Measurements from ENCODE around the gene SLC4A1. TPM values are rescaled to one million over a fixed set of nuclear protein-coding genes. Genes with fewer than 3 reads are reported as not detected.

Gene SLC4A1
- total RNA-seq, 6 donors from 2014 or later, result 0.46 to 6.3 (median 1.0) TPM; not detected in 1

DNA sequence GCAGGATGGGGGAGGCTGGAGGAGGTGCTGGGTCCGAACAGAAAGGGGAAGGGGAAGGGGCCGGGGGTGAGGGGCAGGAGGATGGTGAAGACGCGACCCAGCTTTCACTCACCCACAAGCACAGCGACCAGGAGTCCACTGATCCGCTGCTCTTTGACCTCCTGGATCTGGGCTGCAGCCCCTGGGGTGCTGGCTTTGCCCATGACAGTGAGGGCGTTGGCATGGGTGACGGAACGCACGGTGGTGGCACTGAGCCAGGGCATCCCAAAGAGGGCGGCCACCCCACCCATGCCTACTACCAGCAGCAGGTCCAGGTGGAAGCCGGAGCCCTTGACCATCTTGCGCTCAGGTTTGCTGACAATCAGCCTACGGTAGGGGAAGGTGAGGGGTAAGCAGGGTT lies 14.9 kb downstream of the SLC4A1 start:
- ATAC-seq (ENCODE audit: low FRiP score in 2 of 2) (no peak), DNase-seq (peak in 1 of 2 donors; percentile 54)
- Histone ChIP-seq H3K4me1 (peaks cover 0 to 3% (median 2%) of the 10 kb centered on the region in 4 donors), H3K4me3 (no peak overlapping the region), H3K36me3 (no peaks in the 10 kb centered on the region), H3K9me3 (no peaks in the 10 kb centered on the region), H3K27me3 (no peaks in the 10 kb centered on the region), H3K27ac (no peak overlapping the region)
- TF ChIP-seq POLR2AphosphoS5 (IDR thresholded peaks at IDR 0.05) (no peak), POLR2A (IDR thresholded peaks at IDR 0.05) (no peak), EP300 (IDR thresholded peaks at IDR 0.05) (no peak), CTCF (IDR thresholded peaks at IDR 0.05) (no peak)
- WGBS, 2 donors, result 78% methylated on average over 11 to 14 of the region's 14 CpGs

GRCh38 chr17:44251062-44251461 lies 16.9 kb downstream of the SLC4A1 start:
- ATAC-seq (ENCODE audit: low FRiP score in 2 of 2) (no peak), DNase-seq (peak in 1 of 2 donors; percentile 72)

GRCh38 chr17:44249501-44250246 lies 18.3 kb downstream of the SLC4A1 start:
- no peaks in the 10 kb centered on the region for H3K27me3 ChIP-seq
- no peaks in the 10 kb centered on the region for H3K36me3 ChIP-seq
- WGBS, 2 donors, result 93 to 94% methylated on average over 8 to 9 of the region's 9 CpGs
- TF ChIP-seq CTCF (IDR thresholded peaks at IDR 0.05) (no peak), POLR2AphosphoS5 (IDR thresholded peaks at IDR 0.05) (no peak), EP300 (IDR thresholded peaks at IDR 0.05) (no peak), POLR2A (IDR thresholded peaks at IDR 0.05) (no peak)
- no peak for DNase-seq
- ATAC-seq (ENCODE audit: low FRiP score in 2 of 2), result no peak
- no peak overlapping the region for H3K27ac ChIP-seq
- peaks cover 17 to 26% (median 23%) of the 10 kb centered on the region in 4 donors for H3K4me1 ChIP-seq
- no peak overlapping the region for H3K4me3 ChIP-seq
- no peaks in the 10 kb centered on the region for H3K9me3 ChIP-seq

More at GRCh38 chr17:44251062-44251461, 16.9 kb downstream of the SLC4A1 start:
- TF ChIP-seq POLR2A (IDR thresholded peaks at IDR 0.05), result no peak
- no peak for TF ChIP-seq POLR2AphosphoS5 (IDR thresholded peaks at IDR 0.05)
- H3K4me3 ChIP-seq, result no peak overlapping the region
- no peaks in the 10 kb centered on the region for H3K36me3 ChIP-seq
- no peaks in the 10 kb centered on the region for H3K9me3 ChIP-seq
- 94 to 97% methylated on average over 17 of the region's 17 CpGs for WGBS, 2 donors
- H3K27ac ChIP-seq, result no peak overlapping the region
- no peaks in the 10 kb centered on the region for H3K27me3 ChIP-seq
- H3K4me1 ChIP-seq, result peaks cover 15 to 22% (median 19%) of the 10 kb centered on the region in 4 donors

- H3K27ac ChIP-seq, result no peak overlapping the region
- WGBS, 2 donors, result 77 to 83% methylated on average over 7 to 10 of the region's 10 CpGs
- no peaks in the 10 kb centered on the region for H3K9me3 ChIP-seq
- no peaks in the 10 kb centered on the region for H3K27me3 ChIP-seq
- ATAC-seq (ENCODE audit: low FRiP score in 2 of 2) (no peak), DNase-seq (no peak)
- no peaks in the 10 kb centered on the region for H3K36me3 ChIP-seq
- H3K4me1 ChIP-seq, result peaks cover 17 to 26% (median 23%) of the 10 kb centered on the region in 4 donors
- H3K4me3 ChIP-seq, result no peak overlapping the region
- TF ChIP-seq EP300 (IDR thresholded peaks at IDR 0.05) (no peak), POLR2AphosphoS5 (IDR thresholded peaks at IDR 0.05) (peak in 1 of 2 donors; percentile 1)
Observed at GRCh38 chr17:44247876-44248736, 19.8 kb downstream of the SLC4A1 start.

- peak in 1 of 2 donors; percentile 28 for DNase-seq
- H3K27ac ChIP-seq, result peak overlapping the region in 1 of 4 donors; percentile 31
Observed at GRCh38 chr17:44247440-44247841, 20.5 kb downstream of the SLC4A1 start.

More at GRCh38 chr17:44247440-44247841, 20.5 kb downstream of the SLC4A1 start:
- Histone ChIP-seq H3K27me3 (no peaks in the 10 kb centered on the region), H3K4me1 (peaks cover 17 to 26% (median 23%) of the 10 kb centered on the region in 4 donors), H3K36me3 (no peaks in the 10 kb centered on the region), H3K9me3 (no peaks in the 10 kb centered on the region), H3K4me3 (no peak overlapping the region)
- no peak for TF ChIP-seq POLR2A (IDR thresholded peaks at IDR 0.05)
- no peak for TF ChIP-seq CTCF (IDR thresholded peaks at IDR 0.05)
- TF ChIP-seq EP300 (IDR thresholded peaks at IDR 0.05), result no peak
- TF ChIP-seq POLR2AphosphoS5 (IDR thresholded peaks at IDR 0.05), result peak in 1 of 2 donors; percentile 10
- 33 to 72% methylated on average over 4 to 7 of the region's 7 CpGs for WGBS, 2 donors
- peak; percentile 47 to 57 for ATAC-seq (ENCODE audit: low FRiP score in 2 of 2)

All from upper lobe of left lung (tissue), 6 donors.